ENCODE measurements around the gene BEND2.
"Not testable (repeated sequence)": the region's sequence is repeated elsewhere in the genome, so short reads cannot be mapped to it uniquely, and the experiment has no call there.

Gene BEND2

DNA sequence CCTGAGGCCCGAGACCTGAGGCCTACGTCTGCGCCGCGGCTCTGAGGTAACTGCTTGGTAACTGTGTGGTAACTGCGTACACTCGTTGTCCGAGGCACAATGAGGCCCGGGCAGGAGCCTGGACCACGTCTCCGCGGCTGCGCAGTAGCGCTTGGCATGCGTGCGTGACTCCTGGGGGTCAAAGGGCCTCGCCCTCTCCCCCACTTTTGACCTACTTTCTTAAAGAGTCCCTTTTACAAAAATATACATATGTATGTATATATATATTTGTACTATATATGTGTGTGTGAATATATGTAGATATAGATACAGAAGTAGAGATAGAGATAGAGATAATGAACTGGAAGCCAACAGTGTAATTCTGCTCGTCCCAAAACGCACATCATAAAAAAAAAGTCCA, at the start of gene BEND2:
TSS of gene BEND2 (minus strand) at position 101 of the 400 bp plus-strand sequence. CDS start 136 bp downstream, outside the sequence.
- no peak for DNase-seq (ENCODE audit: low read depth in 2 of 2)

DNA sequence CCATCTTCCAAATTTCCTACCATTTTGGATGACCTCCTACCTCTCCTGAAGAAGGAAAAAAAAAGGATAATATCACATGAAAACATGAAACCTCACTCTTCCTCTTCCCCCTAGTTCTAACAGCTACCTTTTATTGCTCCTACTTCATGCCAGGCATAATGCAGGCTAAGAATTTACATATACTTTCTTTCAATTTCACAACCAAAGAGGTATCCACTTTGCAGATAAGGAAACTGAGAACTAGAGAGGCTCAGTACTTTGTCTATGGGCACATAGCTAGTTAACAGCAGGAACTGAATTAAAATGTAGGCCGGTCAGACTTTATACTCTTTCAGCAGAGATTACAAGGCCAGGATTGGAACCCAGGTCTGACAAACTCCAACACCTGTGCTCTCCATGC, 34.4 kb upstream of the BEND2 start:
- DNase-seq (ENCODE audit: low read depth in 2 of 2), result no peak

DNA sequence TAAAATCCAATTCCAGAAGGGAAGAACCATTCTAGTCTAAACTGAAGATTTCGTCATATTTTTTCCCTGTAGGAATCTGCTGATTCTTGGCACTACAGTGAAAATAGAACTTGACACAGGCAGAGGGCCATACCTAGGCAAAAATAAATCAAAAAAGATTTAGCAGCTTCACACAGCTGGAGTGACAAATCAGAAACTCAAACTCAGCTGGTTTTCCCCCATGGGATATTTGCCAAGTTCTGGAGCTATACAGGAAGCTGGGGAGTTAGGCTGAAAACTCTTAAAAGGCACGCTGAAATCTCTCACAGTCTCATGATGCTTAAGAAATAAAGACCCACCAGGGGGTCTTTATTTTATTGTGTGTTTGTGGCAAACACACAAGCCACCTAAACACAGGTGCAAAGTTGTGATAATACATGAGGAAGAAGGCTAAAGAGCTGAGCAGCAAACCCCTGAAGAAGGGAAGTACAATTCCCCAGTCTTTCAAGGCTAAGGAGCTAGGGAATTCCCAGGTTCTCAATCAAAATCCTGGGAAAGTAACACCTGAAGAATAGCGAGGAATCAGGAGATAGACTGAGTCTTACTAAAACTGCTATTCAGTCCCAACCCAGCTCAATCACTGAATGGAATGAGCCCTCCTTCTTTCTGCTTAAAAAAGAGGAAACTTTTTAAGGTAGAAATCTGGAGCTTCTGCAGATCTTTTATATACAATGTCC, 32.1 kb upstream of the BEND2 start:
- no peak for DNase-seq (ENCODE audit: low read depth in 2 of 2)

DNA sequence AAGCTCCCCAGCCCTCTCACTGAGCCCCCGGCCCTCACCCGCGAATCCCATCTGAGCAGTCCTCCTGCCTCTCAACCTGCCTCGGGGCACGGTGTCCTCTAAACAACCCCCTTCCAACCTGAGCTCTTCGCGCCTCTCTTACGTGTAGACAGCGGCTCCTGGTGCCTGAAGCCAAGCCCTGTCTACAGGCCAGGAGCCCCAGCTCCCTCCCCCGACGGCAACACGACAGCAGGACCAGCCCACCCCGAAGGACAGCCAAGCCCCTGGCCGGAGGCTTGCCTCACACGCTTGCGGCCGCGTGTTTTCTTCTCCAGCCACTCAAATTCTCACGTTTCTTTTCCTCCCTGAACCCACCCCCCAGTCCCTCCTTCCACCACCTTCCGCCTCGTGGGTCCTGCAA, 9.0 kb upstream of the BEND2 start:
- DNase-seq (ENCODE audit: low read depth in 2 of 2), result not testable (repeated sequence)

DNA sequence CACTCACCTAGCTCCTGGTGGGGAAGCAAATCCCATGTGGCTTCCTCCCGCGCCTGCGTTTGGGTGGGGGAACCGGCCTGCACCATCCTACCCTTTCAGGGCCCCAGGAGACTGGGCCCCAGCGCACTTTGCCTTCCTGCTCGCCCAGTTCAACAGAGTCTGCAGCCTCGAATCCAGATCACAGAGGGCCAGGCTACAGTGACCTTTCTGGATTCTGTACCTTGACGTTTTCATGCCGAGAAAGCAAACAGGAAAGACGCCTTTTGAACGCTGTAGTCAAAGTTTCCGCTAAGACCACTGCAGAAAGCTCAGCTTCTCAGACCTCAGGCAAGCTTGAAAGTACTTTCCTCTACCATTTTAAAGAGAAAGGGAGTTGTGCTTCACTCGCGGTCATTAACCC, 7.4 kb upstream of the BEND2 start:
- DNase-seq (ENCODE audit: low read depth in 2 of 2), result no peak

DNA sequence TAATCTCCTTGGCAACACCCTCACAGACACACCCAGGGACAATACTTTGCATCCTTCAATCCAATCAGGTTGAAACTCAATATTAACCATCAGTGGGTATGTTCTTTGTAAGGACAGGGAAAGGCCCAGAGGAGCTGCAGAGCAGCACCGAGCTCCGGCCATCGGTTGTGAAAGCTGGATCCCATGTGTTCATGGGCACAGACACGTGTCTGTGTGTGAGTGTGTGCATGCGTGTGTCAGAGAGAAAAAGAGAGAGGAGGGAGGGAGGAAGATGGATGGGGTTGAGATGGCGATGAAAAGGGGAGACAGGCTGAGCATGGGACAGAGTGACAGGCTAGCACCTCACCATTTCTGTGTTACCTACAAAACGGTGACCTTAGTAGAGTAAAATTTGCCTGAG, 6.8 kb upstream of the BEND2 start:
- no peak for DNase-seq (ENCODE audit: low read depth in 2 of 2)

DNA sequence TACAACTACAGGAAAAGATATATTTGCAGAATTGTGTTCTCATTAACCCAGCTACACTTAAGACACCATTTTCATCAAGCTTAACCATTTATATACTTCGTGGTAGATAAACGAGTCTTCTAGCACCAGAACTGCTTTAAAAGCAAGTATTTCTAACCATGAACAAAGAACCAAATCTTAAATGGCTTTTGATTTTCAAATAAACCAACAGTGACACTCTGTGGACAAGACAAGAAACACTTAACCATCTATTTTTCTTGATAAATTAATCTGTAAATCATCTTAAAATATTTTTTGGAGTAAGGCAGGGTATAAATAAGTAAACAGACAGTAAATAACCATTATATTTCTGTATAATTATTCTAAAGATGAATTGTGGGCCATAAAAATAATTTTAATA, 10.2 kb downstream of the BEND2 start:
- DNase-seq (ENCODE audit: low read depth in 2 of 2), result no peak

DNA sequence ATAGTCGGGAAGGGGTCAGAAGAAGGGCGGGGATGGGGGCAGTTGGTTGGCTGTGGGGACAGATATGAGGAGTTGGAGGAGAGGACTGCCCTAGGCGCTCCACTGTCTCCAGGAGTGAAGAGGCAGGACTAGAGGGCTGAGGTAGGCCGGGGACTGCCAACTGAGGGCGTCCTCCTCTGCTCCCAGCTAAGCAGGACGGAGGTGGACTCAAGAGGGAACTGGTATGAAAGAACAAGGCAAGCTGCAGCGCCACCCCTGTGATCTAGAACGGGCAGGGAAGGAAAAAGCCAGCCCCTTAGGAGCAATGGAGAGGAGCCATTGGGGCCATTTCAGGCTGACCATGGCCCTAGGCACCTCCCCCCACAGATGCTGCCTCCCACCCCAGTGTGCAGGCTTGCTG, 14.0 kb downstream of the BEND2 start:
- no peak for DNase-seq (ENCODE audit: low read depth in 2 of 2)

DNA sequence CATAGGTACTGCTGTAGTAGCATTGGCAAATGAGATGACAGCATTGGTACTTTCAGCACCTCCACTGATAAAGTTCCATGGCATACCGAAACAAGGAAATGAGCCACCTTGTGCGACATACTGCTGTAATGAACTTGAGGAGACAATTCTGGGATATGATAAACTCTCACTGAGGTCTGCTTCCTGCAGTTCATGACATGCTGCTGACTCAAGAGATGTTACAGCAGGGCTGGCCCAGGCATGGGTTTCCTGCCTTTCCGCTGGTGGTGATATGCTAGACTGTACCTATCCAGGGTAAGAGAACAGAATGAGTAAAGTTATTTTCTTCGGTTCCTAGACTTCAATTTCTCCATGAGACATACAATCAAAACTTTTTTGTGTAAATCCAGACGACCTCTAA, 17.1 kb downstream of the BEND2 start:
- no peak for DNase-seq (ENCODE audit: low read depth in 2 of 2)

DNA sequence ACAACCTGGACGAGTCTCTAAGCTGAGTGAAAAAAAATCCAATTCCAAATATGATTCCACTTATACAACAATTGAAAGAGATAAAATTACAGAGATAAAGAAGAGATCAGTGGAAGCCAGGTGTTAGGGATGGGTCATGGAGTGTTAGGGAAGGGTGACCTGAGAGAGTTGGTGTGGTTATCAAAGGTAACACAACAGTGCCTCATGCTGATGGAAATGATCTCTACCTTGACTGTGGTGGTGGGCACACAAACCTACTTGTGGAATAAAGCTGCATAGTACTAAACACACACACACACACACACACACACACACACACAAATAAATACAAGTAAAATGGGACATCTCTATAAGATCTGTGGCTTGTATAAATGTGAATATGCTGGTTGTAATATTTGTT, 26.0 kb downstream of the BEND2 start:
- no peak for DNase-seq (ENCODE audit: low read depth in 2 of 2)

DNA sequence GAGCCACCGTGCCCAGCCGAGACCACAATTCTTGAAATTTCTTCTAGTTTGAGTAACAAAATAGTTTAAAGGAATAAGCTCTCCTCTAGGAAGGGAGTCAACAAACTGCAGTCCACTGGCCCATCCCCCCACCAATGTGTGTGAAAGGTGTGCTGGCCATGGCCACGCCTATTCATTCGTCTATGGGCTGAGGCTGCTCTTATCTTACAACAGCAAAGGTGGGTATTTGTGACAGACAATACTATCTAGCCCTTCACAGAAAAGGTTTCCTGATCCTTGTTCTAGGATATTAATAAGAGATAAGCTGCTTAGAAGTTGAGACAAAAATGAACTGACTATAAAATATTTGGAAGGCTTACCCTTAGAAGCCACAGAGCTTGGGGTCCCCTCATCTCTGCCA, 41.2 kb downstream of the BEND2 start:
- no peak for DNase-seq (ENCODE audit: low read depth in 2 of 2)

DNA sequence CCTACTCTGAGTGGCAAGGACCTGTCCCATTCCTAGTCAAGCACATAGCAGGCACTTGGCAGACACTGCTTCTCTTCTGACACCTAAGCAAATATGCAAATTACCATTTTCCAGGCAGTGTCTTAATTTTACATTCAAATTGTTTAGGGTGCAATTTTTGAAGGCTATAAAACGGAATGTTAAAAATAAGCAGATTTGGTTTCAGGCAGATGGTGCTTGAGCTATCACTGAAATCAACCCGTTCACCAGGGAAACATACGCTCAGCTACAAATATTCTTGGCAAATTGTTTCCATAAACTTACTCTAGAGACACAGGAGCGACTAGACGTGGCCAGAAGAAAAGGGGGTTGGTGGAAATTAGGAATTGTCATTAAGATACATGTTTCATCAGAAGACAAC, 45.7 kb downstream of the BEND2 start:
- DNase-seq (ENCODE audit: low read depth in 2 of 2), result no peak

DNA sequence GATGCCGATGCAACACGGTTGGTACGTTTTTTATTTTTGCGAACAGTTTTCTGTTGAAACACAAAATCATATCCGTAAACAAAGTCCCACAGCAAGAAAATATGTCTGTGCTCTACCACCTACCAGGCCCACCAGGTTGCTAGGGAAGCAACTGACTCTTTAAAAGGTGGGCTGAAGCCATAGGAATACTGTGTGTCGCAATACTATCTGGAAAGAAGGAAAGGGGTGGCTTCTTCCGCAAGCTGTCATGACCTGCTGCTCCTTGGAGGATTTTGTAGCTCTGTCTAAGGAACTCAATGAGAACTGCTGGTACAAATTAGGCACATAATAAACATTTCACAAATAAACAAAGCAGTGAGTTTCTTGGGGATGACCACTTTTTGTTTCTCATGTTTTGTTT, 46.5 kb downstream of the BEND2 start:
- DNase-seq (ENCODE audit: low read depth in 2 of 2), result no peak

DNA sequence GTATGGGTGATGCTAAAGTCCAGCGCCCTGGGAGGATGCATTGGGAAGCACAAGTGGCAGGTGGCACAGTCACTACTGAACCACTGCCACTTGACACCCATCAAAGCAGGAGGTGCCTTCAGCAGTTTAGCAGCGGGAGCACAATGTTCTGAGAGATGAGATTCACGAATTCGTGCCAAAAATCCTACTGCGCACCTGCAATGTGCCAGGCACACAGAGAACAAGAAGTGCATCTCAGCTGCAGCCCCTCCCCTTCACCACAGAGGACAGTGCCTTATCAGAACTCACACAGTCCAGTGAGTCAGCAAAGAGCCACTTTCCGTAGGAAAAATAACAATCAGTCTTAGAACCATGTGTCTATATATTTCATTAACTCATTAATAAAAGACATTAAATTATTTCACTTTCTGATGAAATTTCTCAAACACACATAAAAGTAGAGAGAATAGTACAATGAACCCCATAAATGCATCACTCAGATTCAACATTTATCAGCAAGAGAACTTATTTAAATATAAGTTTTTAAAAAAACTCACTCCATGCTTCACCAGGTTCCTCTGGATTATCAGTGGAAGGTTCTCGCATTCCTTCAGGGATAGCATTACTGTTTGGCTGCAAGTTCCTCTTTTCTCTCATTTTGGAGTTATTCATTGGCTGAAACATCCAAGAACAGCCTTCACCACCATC, 47.0 kb downstream of the BEND2 start:
- DNase-seq (ENCODE audit: low read depth in 2 of 2), result no peak

DNA sequence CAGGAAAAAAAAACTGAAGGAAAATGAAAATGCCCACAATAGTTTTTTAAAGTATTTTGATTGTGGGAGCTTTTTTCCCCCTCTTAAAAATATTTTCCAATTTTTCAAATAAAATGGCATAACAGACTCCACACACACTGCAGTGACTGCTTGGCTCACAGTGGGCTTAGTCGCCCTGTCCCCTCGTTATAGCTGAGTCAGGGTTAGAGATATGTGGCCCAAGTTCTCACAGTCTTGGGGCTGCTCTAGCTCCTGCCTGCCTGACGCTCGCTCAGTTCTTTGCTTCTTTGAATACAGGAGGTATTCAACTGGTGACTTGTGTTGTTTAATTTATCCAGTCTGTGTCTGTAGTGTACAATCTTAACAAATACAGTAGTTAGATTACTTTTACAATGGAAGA, 47.7 kb downstream of the BEND2 start:
- DNase-seq (ENCODE audit: low read depth in 2 of 2), result no peak

DNA sequence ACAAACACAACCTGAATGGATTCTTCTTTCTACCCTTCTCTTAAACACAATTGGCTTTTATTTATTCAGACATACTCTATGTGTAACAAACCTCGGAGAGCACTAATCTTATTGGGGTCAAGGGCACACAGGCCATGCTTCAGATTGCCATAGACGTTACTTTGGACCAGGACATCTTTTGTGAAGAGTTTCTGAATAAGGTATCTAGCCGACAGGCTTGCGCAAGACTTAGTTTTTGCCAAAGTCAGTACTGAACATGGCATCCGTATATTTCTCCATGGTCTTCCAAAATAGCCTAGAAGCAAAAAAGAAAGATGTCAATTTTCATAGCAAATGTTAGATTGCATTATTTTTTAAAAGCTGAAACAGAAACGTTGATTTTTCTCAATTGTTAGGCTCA, 49.8 kb downstream of the BEND2 start:
- no peak for DNase-seq (ENCODE audit: low read depth in 2 of 2)

DNA sequence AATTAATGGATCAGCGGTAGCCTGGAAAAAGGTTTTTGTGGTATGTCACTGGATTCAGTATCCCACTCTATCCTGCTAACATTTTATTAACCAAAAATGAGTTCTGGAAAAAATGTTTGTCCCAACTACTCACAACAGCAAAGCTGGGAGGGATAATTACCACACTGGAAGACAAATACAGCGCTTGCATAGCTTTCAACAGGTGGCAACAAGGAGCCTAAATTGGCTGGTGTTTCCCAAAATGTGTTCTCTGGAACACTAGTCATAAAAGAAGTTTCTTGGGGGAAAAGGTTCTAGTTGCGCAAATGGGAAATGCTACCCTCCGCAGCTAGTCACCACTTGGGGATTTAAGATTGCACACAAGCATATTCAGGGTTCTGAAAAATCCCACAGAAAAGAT, 54.6 kb downstream of the BEND2 start:
- DNase-seq (ENCODE audit: low read depth in 2 of 2), result no peak

DNA sequence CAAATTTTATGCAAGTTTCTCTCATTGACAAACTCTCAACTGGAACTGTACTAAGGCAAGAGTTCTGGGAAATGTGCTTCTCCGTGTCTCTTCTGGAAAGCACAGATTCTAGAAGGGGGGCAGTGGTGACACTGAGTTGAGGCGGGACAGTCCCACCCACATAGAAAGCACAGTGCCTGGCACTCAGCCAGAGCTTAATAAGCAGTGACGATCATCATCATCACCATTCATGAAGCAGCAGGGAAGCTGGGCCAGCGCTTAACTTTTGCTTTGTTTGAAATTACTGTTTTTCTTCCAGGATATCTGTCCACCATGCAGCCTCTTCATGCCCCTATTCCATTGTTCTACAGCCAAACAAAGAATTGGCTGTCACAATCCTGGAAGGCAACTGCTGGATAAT, 60.3 kb downstream of the BEND2 start:
- DNase-seq (ENCODE audit: low read depth in 2 of 2), result no peak

DNA sequence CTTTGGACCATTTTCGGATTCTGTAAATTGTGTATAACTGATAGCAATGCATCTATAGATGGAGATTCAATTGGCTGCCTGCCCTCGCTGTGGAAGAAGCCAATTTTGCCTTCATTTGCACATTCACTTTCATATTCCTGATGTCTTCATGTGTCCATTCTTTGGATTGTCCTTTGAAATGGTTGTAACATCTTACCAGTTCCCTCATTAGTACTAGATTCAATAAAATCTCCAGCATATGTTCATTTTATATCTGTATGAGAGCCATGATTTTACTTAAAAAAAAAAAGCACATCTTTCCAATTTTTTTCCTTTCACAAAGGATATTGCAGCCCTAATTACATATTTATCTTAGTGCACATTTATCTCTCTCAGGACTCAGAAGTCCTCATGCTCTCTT, 61.7 kb downstream of the BEND2 start:
- no peak for DNase-seq (ENCODE audit: low read depth in 2 of 2)

DNA sequence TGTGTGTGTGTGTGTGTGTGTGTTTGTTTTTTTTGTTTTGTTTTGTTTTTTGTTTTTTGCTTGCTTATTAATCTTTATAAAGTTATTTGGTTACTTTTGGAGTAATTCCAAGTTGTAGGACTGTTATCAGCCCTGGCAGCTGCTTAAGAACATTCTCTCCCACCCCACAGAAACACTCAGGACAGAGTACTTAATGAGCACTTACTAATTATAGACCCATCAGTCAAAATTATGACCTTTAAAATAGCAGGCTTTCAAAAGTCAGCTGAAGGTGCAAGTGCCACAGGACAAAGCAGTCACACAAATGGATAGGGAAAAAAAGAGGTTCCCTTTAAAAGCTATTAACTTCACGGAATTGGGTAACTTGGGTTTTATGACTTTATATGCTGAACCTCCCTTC, 69.0 kb downstream of the BEND2 start:
- DNase-seq (ENCODE audit: low read depth in 2 of 2), result no peak

DNA sequence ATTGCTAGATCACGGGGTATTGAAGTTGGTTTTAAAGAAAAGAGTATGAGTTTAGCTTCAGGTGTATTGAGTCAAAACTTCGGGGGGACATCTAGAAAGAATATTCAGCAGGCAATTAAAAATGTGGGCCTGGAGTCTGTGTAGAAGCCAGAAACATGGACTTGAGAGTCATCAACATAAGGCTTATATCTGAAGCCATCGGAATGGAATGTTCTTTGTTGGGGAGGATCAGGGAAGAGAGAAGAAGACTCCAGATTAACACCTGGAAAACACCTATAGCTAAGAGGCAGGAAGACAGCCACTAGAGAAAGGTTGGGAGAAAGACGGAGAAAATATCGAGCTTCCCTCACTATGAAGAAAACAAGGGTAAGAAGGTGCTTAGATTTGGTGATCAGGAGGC, 69.5 kb downstream of the BEND2 start:
- DNase-seq (ENCODE audit: low read depth in 2 of 2), result no peak

DNA sequence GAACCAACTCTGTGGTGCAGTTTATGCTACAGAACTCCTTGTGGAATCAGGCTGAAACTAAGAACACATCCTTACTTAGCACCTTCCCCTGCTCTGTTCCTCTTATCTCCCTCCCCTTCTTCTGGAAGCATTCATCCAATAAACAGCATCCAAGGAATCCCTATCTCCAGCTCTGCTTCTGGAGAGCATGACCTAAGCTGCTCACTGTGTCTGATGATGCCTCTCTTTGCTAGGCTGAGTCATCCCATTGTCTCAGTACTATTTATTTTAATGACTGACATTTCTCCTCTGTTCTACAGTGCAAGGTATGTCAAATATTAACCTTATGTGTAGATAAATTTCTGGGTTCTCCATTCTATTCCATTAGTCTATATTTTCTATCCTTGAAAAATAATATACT, 71.2 kb downstream of the BEND2 start:
- DNase-seq (ENCODE audit: low read depth in 2 of 2), result no peak

DNA sequence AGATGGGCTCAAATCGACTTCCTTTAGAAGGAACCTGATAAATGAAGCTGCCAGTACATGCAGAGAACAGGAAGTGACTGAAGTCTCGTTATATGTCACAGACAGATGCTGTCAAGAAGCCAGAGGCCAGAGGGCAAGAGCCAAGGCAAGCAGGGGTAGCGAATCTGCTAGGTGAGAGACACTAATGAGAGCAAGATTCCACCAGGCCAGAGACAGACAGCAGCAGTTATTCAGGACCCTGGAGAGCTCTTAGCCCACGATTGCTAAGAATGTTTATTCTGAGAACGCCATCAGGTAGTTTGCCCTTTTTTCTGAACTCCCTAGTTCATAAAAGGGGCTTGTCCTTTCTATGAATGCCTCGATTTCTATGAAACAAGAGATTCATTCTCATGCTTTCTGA, 73.7 kb downstream of the BEND2 start:
- DNase-seq (ENCODE audit: low read depth in 2 of 2), result no peak

DNA sequence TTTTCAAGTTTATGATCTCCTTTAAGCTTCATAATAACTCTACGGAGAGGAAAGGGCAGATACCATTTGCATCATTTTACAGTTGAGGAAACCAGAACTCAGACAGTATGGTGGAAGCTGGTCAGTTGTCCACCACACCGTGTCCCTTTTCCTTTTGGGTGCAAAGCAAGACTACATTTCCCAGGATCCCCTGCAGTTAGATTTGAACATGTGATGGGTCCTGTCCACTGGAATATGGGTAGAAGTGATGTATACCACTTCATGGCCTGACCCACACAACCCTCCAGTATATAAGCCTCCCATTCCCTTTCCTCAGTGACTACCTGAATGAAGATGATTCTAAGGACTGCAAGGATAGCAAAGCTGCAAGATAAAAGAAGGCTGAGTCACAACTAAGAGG, 74.7 kb downstream of the BEND2 start:
- no peak for DNase-seq (ENCODE audit: low read depth in 2 of 2)
